ENCODE results near the gene EFNA5.

The EFNA5 gene

GRCh38 chr5:107516452-107517184 is 154.1 kb downstream of the EFNA5 start:
- Histone ChIP-seq H3K27me3 (replicated peaks; ENCODE audit: control insufficient read depth, insufficient read depth, low read length, poor library complexity, severe bottlenecking) (no peaks in the 10 kb centered on the region), H3K9me3 (ENCODE audit: control insufficient read depth, low read length) (no peaks in the 10 kb centered on the region), H3K36me3 (ENCODE audit: control insufficient read depth, insufficient read depth, low read length) (no peaks in the 10 kb centered on the region), H3K27ac (ENCODE audit: insufficient read depth, low read length, poor library complexity, severe bottlenecking) (no peak overlapping the region), H3K4me1 (ENCODE audit: control insufficient read depth, insufficient read depth, low read length, poor library complexity, severe bottlenecking) (no peaks in the 10 kb centered on the region), H3K4me3 (ENCODE audit: insufficient read depth, low read depth, low read length, poor library complexity, severe bottlenecking) (no peak overlapping the region)
- no peak for DNase-seq

DNA sequence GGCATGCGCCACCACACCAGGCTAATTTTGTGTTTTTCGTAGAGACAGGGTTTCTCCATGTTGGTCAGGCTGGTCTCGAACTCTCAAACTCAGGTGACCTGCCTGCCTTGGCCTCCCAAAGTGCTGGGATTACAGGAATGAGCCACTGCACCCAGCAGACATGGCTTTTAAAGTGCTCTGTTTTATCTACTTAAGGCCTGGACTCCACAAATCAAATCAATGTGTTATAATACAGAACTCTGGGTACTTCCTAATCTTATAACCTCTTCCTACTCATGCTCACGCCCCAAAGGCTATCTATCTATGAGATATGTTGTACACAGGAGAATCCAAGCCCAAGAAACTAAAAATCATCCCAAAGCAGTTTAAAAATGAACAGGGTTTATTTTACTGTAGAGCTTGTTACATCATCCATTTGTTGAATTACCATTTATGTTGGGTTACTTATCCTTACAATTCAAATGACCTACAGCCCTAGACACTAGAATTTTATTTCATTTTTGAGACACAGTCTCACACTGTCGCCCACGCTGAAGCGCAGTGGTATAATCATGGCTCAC is 155.1 kb downstream of the EFNA5 start:
- H3K27ac ChIP-seq (ENCODE audit: insufficient read depth, low read length, poor library complexity, severe bottlenecking) = no peak overlapping the region
- no peaks in the 10 kb centered on the region for H3K9me3 ChIP-seq (ENCODE audit: control insufficient read depth, low read length)
- H3K27me3 ChIP-seq (replicated peaks; ENCODE audit: control insufficient read depth, insufficient read depth, low read length, poor library complexity, severe bottlenecking) = no peaks in the 10 kb centered on the region
- H3K36me3 ChIP-seq (ENCODE audit: control insufficient read depth, insufficient read depth, low read length) = no peaks in the 10 kb centered on the region
- H3K4me3 ChIP-seq (ENCODE audit: insufficient read depth, low read depth, low read length, poor library complexity, severe bottlenecking) = no peak overlapping the region
- DNase-seq = no peak
- H3K4me1 ChIP-seq (ENCODE audit: control insufficient read depth, insufficient read depth, low read length, poor library complexity, severe bottlenecking) = no peaks in the 10 kb centered on the region

GRCh38 chr5:107514305-107514704 is 156.4 kb downstream of the EFNA5 start:
- no peaks in the 10 kb centered on the region for H3K27me3 ChIP-seq (replicated peaks; ENCODE audit: control insufficient read depth, insufficient read depth, low read length, poor library complexity, severe bottlenecking)
- H3K9me3 ChIP-seq (ENCODE audit: control insufficient read depth, low read length) = no peaks in the 10 kb centered on the region
- DNase-seq = no peak
- H3K4me1 ChIP-seq (ENCODE audit: control insufficient read depth, insufficient read depth, low read length, poor library complexity, severe bottlenecking) = no peaks in the 10 kb centered on the region
- no peak overlapping the region for H3K27ac ChIP-seq (ENCODE audit: insufficient read depth, low read length, poor library complexity, severe bottlenecking)
- no peak overlapping the region for H3K4me3 ChIP-seq (ENCODE audit: insufficient read depth, low read depth, low read length, poor library complexity, severe bottlenecking)
- H3K36me3 ChIP-seq (ENCODE audit: control insufficient read depth, insufficient read depth, low read length) = no peaks in the 10 kb centered on the region

DNA sequence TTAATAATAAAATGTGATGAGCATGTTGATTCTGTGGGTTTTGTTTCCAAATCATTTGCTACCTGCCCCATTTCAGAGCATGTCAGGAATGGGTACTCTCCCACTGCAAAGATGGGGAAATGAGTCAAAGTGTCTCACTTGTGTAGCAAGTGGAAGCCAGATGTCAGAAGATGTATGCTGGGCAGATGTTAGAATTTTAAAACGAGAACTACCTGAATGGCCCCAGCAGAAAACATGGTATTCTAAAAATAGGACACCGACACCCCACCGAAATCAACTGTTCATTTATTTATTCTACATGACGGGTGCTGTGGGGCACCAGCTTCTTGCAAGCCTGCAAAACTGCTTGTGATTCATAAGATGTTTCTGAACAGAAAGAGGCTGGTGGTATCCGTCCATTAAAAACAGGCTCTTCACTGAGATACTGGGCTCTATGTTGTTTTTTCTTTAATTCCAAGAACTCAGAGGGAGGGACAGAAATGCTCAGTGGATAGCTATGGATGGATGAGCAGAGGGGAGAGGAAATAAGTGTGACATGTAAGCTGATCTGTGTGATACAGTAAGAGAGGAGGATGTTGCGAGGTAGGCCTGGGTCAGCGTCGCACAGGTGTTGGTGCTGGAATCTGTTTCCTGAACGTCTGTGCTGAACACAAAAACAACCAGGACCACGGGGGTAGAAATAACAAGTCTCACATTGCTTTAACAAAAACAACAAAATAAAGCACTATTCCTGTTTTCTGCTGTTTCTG is 157.2 kb downstream of the EFNA5 start:
- Histone ChIP-seq H3K36me3 (ENCODE audit: control insufficient read depth, insufficient read depth, low read length) (no peaks in the 10 kb centered on the region), H3K27ac (ENCODE audit: insufficient read depth, low read length, poor library complexity, severe bottlenecking) (no peak overlapping the region), H3K9me3 (ENCODE audit: control insufficient read depth, low read length) (no peaks in the 10 kb centered on the region), H3K27me3 (replicated peaks; ENCODE audit: control insufficient read depth, insufficient read depth, low read length, poor library complexity, severe bottlenecking) (no peaks in the 10 kb centered on the region), H3K4me1 (ENCODE audit: control insufficient read depth, insufficient read depth, low read length, poor library complexity, severe bottlenecking) (no peaks in the 10 kb centered on the region), H3K4me3 (ENCODE audit: insufficient read depth, low read depth, low read length, poor library complexity, severe bottlenecking) (no peak overlapping the region)
- no peak for DNase-seq

- no peaks in the 10 kb centered on the region for H3K9me3 ChIP-seq (ENCODE audit: control insufficient read depth, low read length)
- no peaks in the 10 kb centered on the region for H3K27me3 ChIP-seq (replicated peaks; ENCODE audit: control insufficient read depth, insufficient read depth, low read length, poor library complexity, severe bottlenecking)
- no peak overlapping the region for H3K4me3 ChIP-seq (ENCODE audit: insufficient read depth, low read depth, low read length, poor library complexity, severe bottlenecking)
- H3K27ac ChIP-seq (ENCODE audit: insufficient read depth, low read length, poor library complexity, severe bottlenecking) = no peak overlapping the region
- no peaks in the 10 kb centered on the region for H3K4me1 ChIP-seq (ENCODE audit: control insufficient read depth, insufficient read depth, low read length, poor library complexity, severe bottlenecking)
- no peaks in the 10 kb centered on the region for H3K36me3 ChIP-seq (ENCODE audit: control insufficient read depth, insufficient read depth, low read length)
- DNase-seq = no peak
These were observed 158.7 kb downstream of the EFNA5 start for GRCh38 chr5:107512029-107512428.

GRCh38 chr5:107510125-107510524 is 160.6 kb downstream of the EFNA5 start:
- H3K4me1 ChIP-seq (ENCODE audit: control insufficient read depth, insufficient read depth, low read length, poor library complexity, severe bottlenecking) = no peaks in the 10 kb centered on the region
- no peak for DNase-seq
- no peak overlapping the region for H3K27ac ChIP-seq (ENCODE audit: insufficient read depth, low read length, poor library complexity, severe bottlenecking)
- H3K27me3 ChIP-seq (replicated peaks; ENCODE audit: control insufficient read depth, insufficient read depth, low read length, poor library complexity, severe bottlenecking) = no peaks in the 10 kb centered on the region
- H3K9me3 ChIP-seq (ENCODE audit: control insufficient read depth, low read length) = no peaks in the 10 kb centered on the region
- H3K4me3 ChIP-seq (ENCODE audit: insufficient read depth, low read depth, low read length, poor library complexity, severe bottlenecking) = no peak overlapping the region
- H3K36me3 ChIP-seq (ENCODE audit: control insufficient read depth, insufficient read depth, low read length) = no peaks in the 10 kb centered on the region

- Histone ChIP-seq H3K4me3 (ENCODE audit: insufficient read depth, low read depth, low read length, poor library complexity, severe bottlenecking) (no peak overlapping the region), H3K27me3 (replicated peaks; ENCODE audit: control insufficient read depth, insufficient read depth, low read length, poor library complexity, severe bottlenecking) (no peaks in the 10 kb centered on the region), H3K36me3 (ENCODE audit: control insufficient read depth, insufficient read depth, low read length) (no peaks in the 10 kb centered on the region), H3K27ac (ENCODE audit: insufficient read depth, low read length, poor library complexity, severe bottlenecking) (no peak overlapping the region), H3K4me1 (ENCODE audit: control insufficient read depth, insufficient read depth, low read length, poor library complexity, severe bottlenecking) (no peaks in the 10 kb centered on the region), H3K9me3 (ENCODE audit: control insufficient read depth, low read length) (no peaks in the 10 kb centered on the region)
- DNase-seq = no peak
These were observed 162.6 kb downstream of the EFNA5 start for GRCh38 chr5:107508097-107508496.

GRCh38 chr5:107505763-107506534 is 164.8 kb downstream of the EFNA5 start:
- no peak overlapping the region for H3K4me3 ChIP-seq (ENCODE audit: insufficient read depth, low read depth, low read length, poor library complexity, severe bottlenecking)
- no peak for DNase-seq
- no peaks in the 10 kb centered on the region for H3K27me3 ChIP-seq (replicated peaks; ENCODE audit: control insufficient read depth, insufficient read depth, low read length, poor library complexity, severe bottlenecking)
- no peaks in the 10 kb centered on the region for H3K36me3 ChIP-seq (ENCODE audit: control insufficient read depth, insufficient read depth, low read length)
- H3K9me3 ChIP-seq (ENCODE audit: control insufficient read depth, low read length) = no peaks in the 10 kb centered on the region
- H3K27ac ChIP-seq (ENCODE audit: insufficient read depth, low read length, poor library complexity, severe bottlenecking) = no peak overlapping the region
- no peaks in the 10 kb centered on the region for H3K4me1 ChIP-seq (ENCODE audit: control insufficient read depth, insufficient read depth, low read length, poor library complexity, severe bottlenecking)

GRCh38 chr5:107504424-107504823 is 166.3 kb downstream of the EFNA5 start:
- Histone ChIP-seq H3K4me1 (ENCODE audit: control insufficient read depth, insufficient read depth, low read length, poor library complexity, severe bottlenecking) (no peaks in the 10 kb centered on the region), H3K27ac (ENCODE audit: insufficient read depth, low read length, poor library complexity, severe bottlenecking) (no peak overlapping the region), H3K4me3 (ENCODE audit: insufficient read depth, low read depth, low read length, poor library complexity, severe bottlenecking) (no peak overlapping the region), H3K27me3 (replicated peaks; ENCODE audit: control insufficient read depth, insufficient read depth, low read length, poor library complexity, severe bottlenecking) (no peaks in the 10 kb centered on the region), H3K9me3 (ENCODE audit: control insufficient read depth, low read length) (no peaks in the 10 kb centered on the region), H3K36me3 (ENCODE audit: control insufficient read depth, insufficient read depth, low read length) (no peaks in the 10 kb centered on the region)
- DNase-seq = no peak

Measured in effector memory CD4-positive, alpha-beta T cell (primary cell).